ENCODE data around the gene SFI1. TPM values are rescaled to one million over a fixed set of nuclear protein-coding genes. Genes with fewer than 3 reads are reported as not detected.

Gene SFI1
- total RNA-seq, 2 experiments from 2014 or later: 281 to 291 TPM

DNA sequence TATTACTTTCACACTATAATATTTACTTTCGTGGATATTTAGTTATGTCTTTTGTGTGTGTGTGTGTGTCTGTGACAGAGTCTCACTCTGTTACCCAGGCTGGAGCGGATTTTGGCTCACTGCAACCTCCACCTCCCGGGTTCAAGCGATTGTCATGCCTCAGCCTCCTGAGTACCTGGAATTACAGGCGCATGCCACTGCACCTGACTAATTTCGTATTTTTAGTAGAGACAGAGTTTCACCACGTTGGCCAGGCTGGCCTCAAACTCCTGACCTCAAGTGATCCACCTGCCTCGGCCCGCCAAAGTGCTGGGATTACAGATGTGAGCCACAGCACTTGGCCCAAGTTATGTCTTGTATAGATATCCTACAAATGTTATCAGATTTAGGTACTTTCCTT is 155.8 kb downstream of the SFI1 start:
- Mint-ChIP-seq H3K27me3 (no peaks in the 10 kb centered on the region), H3K9me3 (no peaks in the 10 kb centered on the region), H3K4me1 (ENCODE audit: low read depth) (peaks cover 15% of the 10 kb centered on the region), H3K4me3 (no peak overlapping the region), H3K36me3 (ENCODE audit: low read depth) (peaks cover 42% of the 10 kb centered on the region), H3K27ac (no peak overlapping the region)
- H3K4me3 ChIP-seq (ENCODE audit: low read length): no peak overlapping the region
- ChIA-PET CTCF (no interaction called here), POLR2A (no interaction called here)
- no peaks in the 10 kb centered on the region for H3K9me3 ChIP-seq (ENCODE audit: control insufficient read depth in 1 of 2, insufficient read depth in 1 of 2, low read length in 2 of 2)
- H3K27me3 ChIP-seq (ENCODE audit: control insufficient read depth in 1 of 2, insufficient read depth in 2 of 2, low read length in 2 of 2): no peaks in the 10 kb centered on the region
- DNase-seq: no peak
- peaks cover 7% of the 10 kb centered on the region for H3K4me1 ChIP-seq (ENCODE audit: insufficient read depth, low read length)
- TF ChIP-seq, protein P1, sequence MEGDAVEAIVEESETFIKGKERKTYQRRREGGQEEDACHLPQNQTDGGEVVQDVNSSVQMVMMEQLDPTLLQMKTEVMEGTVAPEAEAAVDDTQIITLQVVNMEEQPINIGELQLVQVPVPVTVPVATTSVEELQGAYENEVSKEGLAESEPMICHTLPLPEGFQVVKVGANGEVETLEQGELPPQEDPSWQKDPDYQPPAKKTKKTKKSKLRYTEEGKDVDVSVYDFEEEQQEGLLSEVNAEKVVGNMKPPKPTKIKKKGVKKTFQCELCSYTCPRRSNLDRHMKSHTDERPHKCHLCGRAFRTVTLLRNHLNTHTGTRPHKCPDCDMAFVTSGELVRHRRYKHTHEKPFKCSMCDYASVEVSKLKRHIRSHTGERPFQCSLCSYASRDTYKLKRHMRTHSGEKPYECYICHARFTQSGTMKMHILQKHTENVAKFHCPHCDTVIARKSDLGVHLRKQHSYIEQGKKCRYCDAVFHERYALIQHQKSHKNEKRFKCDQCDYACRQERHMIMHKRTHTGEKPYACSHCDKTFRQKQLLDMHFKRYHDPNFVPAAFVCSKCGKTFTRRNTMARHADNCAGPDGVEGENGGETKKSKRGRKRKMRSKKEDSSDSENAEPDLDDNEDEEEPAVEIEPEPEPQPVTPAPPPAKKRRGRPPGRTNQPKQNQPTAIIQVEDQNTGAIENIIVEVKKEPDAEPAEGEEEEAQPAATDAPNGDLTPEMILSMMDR (IDR thresholded peaks at IDR 0.05): no peak
- H3K27ac ChIP-seq (ENCODE audit: low read depth in 1 of 2, low read length in 2 of 2): no peak overlapping the region
- H3K36me3 ChIP-seq (ENCODE audit: insufficient read depth, low read length): peaks cover 32% of the 10 kb centered on the region
- ATAC-seq (ENCODE audit: poor library complexity): no peak
- intact Hi-C loops (cut with DNase I, micrococcal nuclease): no loop called here

DNA sequence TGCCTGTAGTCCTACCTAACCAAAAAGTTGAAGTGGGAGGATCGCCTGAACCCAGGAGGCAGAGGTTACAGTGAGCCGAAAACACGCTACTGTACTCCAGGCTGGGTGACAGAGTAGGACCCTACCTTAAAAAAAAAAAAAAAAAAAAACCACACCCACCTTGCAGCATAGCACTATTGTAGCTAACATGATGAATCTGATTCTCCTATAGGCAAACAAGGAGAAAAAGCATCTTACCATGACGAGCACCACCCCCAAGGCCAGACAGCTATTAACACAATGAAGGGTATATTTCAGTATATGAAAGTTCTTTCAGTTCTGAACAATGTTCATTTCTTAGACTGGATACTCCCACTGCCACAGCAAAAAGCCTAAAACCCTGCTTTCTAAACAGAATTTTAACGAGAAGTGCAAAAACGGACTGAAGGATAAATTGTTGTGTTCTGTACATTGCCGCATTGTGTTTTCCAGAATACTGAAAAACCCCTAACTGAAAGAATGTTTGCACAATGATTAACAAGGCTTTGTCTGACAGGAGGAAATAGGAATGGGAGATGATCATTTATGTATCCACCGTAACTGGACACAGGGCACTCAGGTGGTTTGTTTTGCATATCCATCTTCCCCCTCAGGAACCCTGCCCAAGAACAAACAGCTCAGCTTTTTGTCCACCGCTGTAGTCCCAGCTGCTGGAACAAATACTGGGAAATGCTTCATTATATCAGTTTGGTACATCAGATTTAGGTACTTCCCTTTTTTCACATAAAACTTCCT is 156.8 kb downstream of the SFI1 start:
- Histone ChIP-seq H3K9me3 (ENCODE audit: control insufficient read depth in 1 of 2, insufficient read depth in 1 of 2, low read length in 2 of 2) (no peaks in the 10 kb centered on the region), H3K27ac (ENCODE audit: low read depth in 1 of 2, low read length in 2 of 2) (no peak overlapping the region), H3K36me3 (ENCODE audit: insufficient read depth, low read length) (peaks cover 22% of the 10 kb centered on the region), H3K4me3 (ENCODE audit: low read length) (no peak overlapping the region), H3K4me1 (ENCODE audit: insufficient read depth, low read length) (peaks cover 7% of the 10 kb centered on the region), H3K27me3 (ENCODE audit: control insufficient read depth in 1 of 2, insufficient read depth in 2 of 2, low read length in 2 of 2) (no peaks in the 10 kb centered on the region)
- ChIA-PET POLR2A (interaction anchor here (1.0 kb wide), 1 partner anchor 9 kb away, joined by 5 read pairs; the partner anchor contains the start of gene PISD), CTCF (interaction anchor here (0.9 kb wide), 1 partner anchor 8 kb away, joined by 3 read pairs; no protein-coding TSS in a partner anchor)
- TF ChIP-seq, protein P1 (IDR thresholded peaks at IDR 0.05): no peak
- H3K36me3 Mint-ChIP-seq (ENCODE audit: low read depth): peaks cover 36% of the 10 kb centered on the region
- H3K27ac Mint-ChIP-seq: no peak overlapping the region
- ATAC-seq (ENCODE audit: poor library complexity) (no peak), DNase-seq (no peak)
- H3K4me1 Mint-ChIP-seq (ENCODE audit: low read depth): peaks cover 21% of the 10 kb centered on the region
- intact Hi-C loops (cut with DNase I, micrococcal nuclease): no loop called here
- no peaks in the 10 kb centered on the region for H3K27me3 Mint-ChIP-seq
- no peak overlapping the region for H3K4me3 Mint-ChIP-seq
- H3K9me3 Mint-ChIP-seq: no peaks in the 10 kb centered on the region

DNA sequence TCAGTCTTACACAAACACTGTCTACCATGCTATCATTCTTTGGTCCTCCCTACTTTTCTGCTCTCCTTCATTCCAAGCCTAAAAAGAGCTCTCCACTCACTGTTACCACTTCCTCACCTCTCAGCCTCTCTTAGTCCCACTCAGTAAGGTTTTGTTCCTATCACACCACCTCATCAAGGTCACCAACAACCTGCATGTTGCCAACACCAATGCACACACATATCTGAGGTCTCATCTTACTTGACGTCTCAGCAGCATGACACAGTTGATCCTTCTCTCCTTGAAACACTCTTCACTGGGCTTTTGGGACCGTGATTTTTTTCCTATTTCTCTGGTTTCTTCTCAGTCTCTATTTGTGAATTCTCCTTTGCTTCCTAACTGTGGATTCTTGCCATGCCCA is 157.6 kb downstream of the SFI1 start:
- peaks cover 16% of the 10 kb centered on the region for H3K36me3 ChIP-seq (ENCODE audit: insufficient read depth, low read length)
- Mint-ChIP-seq H3K4me3 (no peak overlapping the region), H3K4me1 (ENCODE audit: low read depth) (peaks cover 26% of the 10 kb centered on the region), H3K36me3 (ENCODE audit: low read depth) (peaks cover 31% of the 10 kb centered on the region), H3K27ac (no peak overlapping the region), H3K9me3 (no peaks in the 10 kb centered on the region), H3K27me3 (no peaks in the 10 kb centered on the region)
- POLR2A ChIA-PET: interaction anchor here (1.0 kb wide), 1 partner anchor 8 kb away, joined by 5 read pairs; the partner anchor contains the start of gene PISD
- CTCF ChIA-PET: interaction anchor here (0.9 kb wide), 1 partner anchor 9 kb away, joined by 3 read pairs; no protein-coding TSS in a partner anchor
- H3K4me1 ChIP-seq (ENCODE audit: insufficient read depth, low read length): peaks cover 7% of the 10 kb centered on the region
- no peak overlapping the region for H3K4me3 ChIP-seq (ENCODE audit: low read length)
- DNase-seq (no peak), ATAC-seq (ENCODE audit: poor library complexity) (no peak)
- no peaks in the 10 kb centered on the region for H3K27me3 ChIP-seq (ENCODE audit: control insufficient read depth in 1 of 2, insufficient read depth in 2 of 2, low read length in 2 of 2)
- intact Hi-C loops (cut with DNase I, micrococcal nuclease): no loop called here
- TF ChIP-seq, protein P1 (IDR thresholded peaks at IDR 0.05): no peak
- H3K27ac ChIP-seq (ENCODE audit: low read depth in 1 of 2, low read length in 2 of 2): no peak overlapping the region
- no peaks in the 10 kb centered on the region for H3K9me3 ChIP-seq (ENCODE audit: control insufficient read depth in 1 of 2, insufficient read depth in 1 of 2, low read length in 2 of 2)

Data from CD4-positive, alpha-beta T cell (primary cell).